H9 (cell line): Measurements from ENCODE around the gene PDZD8. TPM values are rescaled to one million over a fixed set of nuclear protein-coding genes. Genes with fewer than 3 reads are reported as not detected.

Experiments
- DNase-seq: peaks from one replicate; pipeline ENCODE4 v3.0.0-alpha.2; 2017
- H2AFZ ChIP-seq: one replicate; pipeline ENCODE4 v1.6.1; 2013; ENCODE audit warnings: mild to moderate bottlenecking, low read length, control low read depth, moderate library complexity
- H2AK5ac ChIP-seq: 2 replicates; pipeline ENCODE4 v1.6.1; 2013; ENCODE audit warnings: low read length, control low read depth, mixed read lengths; ENCODE audit not compliant: insufficient read length
- H2BK120ac ChIP-seq: one replicate; pipeline ENCODE4 v1.6.1; 2013; ENCODE audit warnings: low read depth, mild to moderate bottlenecking, low read length, control low read depth, inconsistent platforms; ENCODE audit not compliant: poor library complexity, severe bottlenecking
- H2BK12ac ChIP-seq: 2 replicates; pipeline ENCODE4 v1.6.1; 2013; ENCODE audit warnings: low read length, control low read depth, mixed read lengths, low read depth; ENCODE audit not compliant: insufficient read length
- H2BK15ac ChIP-seq: 2 replicates; pipeline ENCODE4 v1.6.1; 2013; ENCODE audit warnings: low read depth, low read length, control low read depth
- H2BK20ac ChIP-seq: one replicate; pipeline ENCODE4 v1.6.1; 2013; ENCODE audit warnings: low read depth, mild to moderate bottlenecking, low read length, control low read depth, inconsistent platforms; ENCODE audit not compliant: poor library complexity, severe bottlenecking
- H2BK5ac ChIP-seq: 2 replicates; pipeline ENCODE4 v1.6.1; 2013; ENCODE audit warnings: low read length, control low read depth, mixed read lengths; ENCODE audit not compliant: insufficient read length
- H3K14ac ChIP-seq: 2 replicates; pipeline ENCODE4 v1.6.1; 2013; ENCODE audit warnings: low read length, control low read depth; ENCODE audit not compliant: insufficient read depth
- H3K18ac ChIP-seq: 2 replicates; pipeline ENCODE4 v1.6.1; 2013; ENCODE audit warnings: low read depth, mild to moderate bottlenecking, mixed read lengths, low read length, control low read depth; ENCODE audit not compliant: insufficient read length
- H3K23ac ChIP-seq: 2 replicates; pipeline ENCODE4 v1.6.1; 2013; ENCODE audit warnings: low read length, control low read depth, mixed read lengths, low read depth; ENCODE audit not compliant: insufficient read length
- H3K23me2 ChIP-seq: 2 replicates; pipeline ENCODE4 v1.6.1; 2013; ENCODE audit warnings: low read depth, mild to moderate bottlenecking, mixed read lengths, low read length, control low read depth; ENCODE audit not compliant: insufficient read length, poor library complexity, severe bottlenecking
- H3K27ac ChIP-seq: 2 replicates; pipeline ENCODE4 v1.5.1; 2013; ENCODE audit warnings: low read length, control low read depth, mixed read lengths, low read depth; ENCODE audit not compliant: insufficient read length
- H3K27me3 ChIP-seq: 2 replicates; pipeline ENCODE4 v1.6.1; 2013; ENCODE audit warnings: low read length, control low read depth, inconsistent platforms; ENCODE audit not compliant: insufficient read depth
- H3K4ac ChIP-seq: 2 replicates; pipeline ENCODE4 v1.6.1; 2013; ENCODE audit warnings: low read depth, mild to moderate bottlenecking, control low read depth, inconsistent platforms, low read length, moderate library complexity
- H3K4me1 ChIP-seq: 2 replicates; pipeline ENCODE4 v1.6.1; 2013; ENCODE audit warnings: low read length, control low read depth, inconsistent platforms; ENCODE audit not compliant: insufficient read depth
- H3K4me2 ChIP-seq: 2 replicates; pipeline ENCODE4 v1.6.1; 2013; ENCODE audit warnings: low read length, control low read depth, mixed read lengths; ENCODE audit not compliant: insufficient read length, insufficient read depth
- H3K56ac ChIP-seq: 2 replicates; pipeline ENCODE4 v1.6.1; 2013; ENCODE audit warnings: low read depth, mild to moderate bottlenecking, mixed read lengths, low read length, control low read depth; ENCODE audit not compliant: insufficient read length
- H3K79me1 ChIP-seq: 2 replicates; pipeline ENCODE4 v1.6.1; 2013; ENCODE audit warnings: low read depth, mild to moderate bottlenecking, moderate library complexity, low read length, control low read depth, inconsistent platforms; ENCODE audit not compliant: insufficient read depth, poor library complexity, severe bottlenecking
- H3K79me2 ChIP-seq: 2 replicates; pipeline ENCODE4 v1.6.1; 2013; ENCODE audit warnings: low read length, control low read depth, inconsistent platforms; ENCODE audit not compliant: insufficient read depth
- H3K9ac ChIP-seq: 2 replicates; pipeline ENCODE4 v1.6.1; 2013; ENCODE audit warnings: low read length, control low read depth, mixed read lengths; ENCODE audit not compliant: insufficient read length; ENCODE audit errors: extremely low read depth
- H3K9me3 ChIP-seq: one replicate; pipeline ENCODE4 v1.6.1; 2013; ENCODE audit warnings: low read depth, low read length, inconsistent platforms; ENCODE audit not compliant: control insufficient read depth
- H3T11ph ChIP-seq: one replicate; pipeline ENCODE4 v1.6.1; 2013; ENCODE audit warnings: mild to moderate bottlenecking, low read length, control low read depth, inconsistent platforms
- H4K20me1 ChIP-seq: one replicate; pipeline ENCODE4 v1.6.1; 2013; ENCODE audit not compliant: control insufficient read depth, insufficient read length, insufficient read depth
- H4K5ac ChIP-seq: 2 replicates; pipeline ENCODE4 v1.6.1; 2013; ENCODE audit warnings: low read depth, mild to moderate bottlenecking, mixed read lengths, low read length, control low read depth; ENCODE audit not compliant: insufficient read length
- H4K8ac ChIP-seq: replicated peaks from 2 replicates; pipeline ENCODE4 v1.6.1; 2013; ENCODE audit warnings: low read length, control low read depth, mixed read lengths, low read depth; ENCODE audit not compliant: insufficient read length
- H4K91ac ChIP-seq: 2 replicates; pipeline ENCODE4 v1.6.1; 2013; ENCODE audit warnings: low read depth, mild to moderate bottlenecking, moderate library complexity, mixed read lengths, low read length, control low read depth; ENCODE audit not compliant: insufficient read length
- H3K27ac Mint-ChIP-seq, 3 experiments: 2 replicates in 2 of 3; 3 replicates in 1 of 3; pipeline ENCODE4 v1.8.0; 2020 to 2021; ENCODE audit warnings: mixed read lengths in 3 of 3, mild to moderate bottlenecking in 1 of 3, moderate library complexity in 1 of 3
- H3K27me3 Mint-ChIP-seq: 2 replicates; pipeline ENCODE4 v1.8.0; 2021; ENCODE audit warnings: low read depth, mild to moderate bottlenecking, moderate library complexity, mixed read lengths
- H3K36me3 Mint-ChIP-seq, 3 experiments: 2 replicates in 2 of 3; 3 replicates in 1 of 3; pipeline ENCODE4 v1.8.0; 2020 to 2021; ENCODE audit warnings: low read depth in 3 of 3, mixed read lengths in 3 of 3; ENCODE audit not compliant: insufficient read depth in 1 of 3
- H3K4me1 Mint-ChIP-seq, 2 experiments: 2 replicates each; pipeline ENCODE4 v1.8.0; 2020; ENCODE audit warnings: mixed read lengths in 2 of 2
- H3K4me3 Mint-ChIP-seq, 2 experiments: 2 replicates in 1 of 2; 3 replicates in 1 of 2; pipeline ENCODE4 v1.8.0; 2020 to 2021; ENCODE audit warnings: mild to moderate bottlenecking in 2 of 2, mixed read lengths in 2 of 2, moderate library complexity in 1 of 2
- H3K9me3 Mint-ChIP-seq, 2 experiments: 2 replicates in 1 of 2; 3 replicates in 1 of 2; pipeline ENCODE4 v1.8.0; 2020; ENCODE audit warnings: mild to moderate bottlenecking in 2 of 2, mixed read lengths in 2 of 2, moderate library complexity in 1 of 2
- CTCF ChIP-seq: fragments of 200-600 bp; sonication (generic); conservative IDR thresholded peaks from 3 replicates; pipeline ENCODE4 v1.8.0; 2021; ENCODE audit warnings: antibody characterized with exemption, mild to moderate bottlenecking
- WGBS: extraction: QIAGEN DNeasy Blood & Tissue Kit; methylation state at CpG from one replicate; pipeline ENCODE4 v1.1.7; 2013; ENCODE audit warnings: missing lambda C conversion rate, low lambda C conversion rate, mixed read lengths; ENCODE audit not compliant: insufficient read length; ENCODE audit errors: extremely low coverage; 5-methylcytosine and 5-hydroxymethylcytosine counted together
- total RNA-seq: library from RNA; stranded (reverse); gene quantifications from 2 replicates; pipeline ENCODE4 v1.2.1, GENCODE V29; 2021

The PDZD8 gene
- total RNA-seq, 1 experiment from 2014 or later = 38.2 TPM

DNA sequence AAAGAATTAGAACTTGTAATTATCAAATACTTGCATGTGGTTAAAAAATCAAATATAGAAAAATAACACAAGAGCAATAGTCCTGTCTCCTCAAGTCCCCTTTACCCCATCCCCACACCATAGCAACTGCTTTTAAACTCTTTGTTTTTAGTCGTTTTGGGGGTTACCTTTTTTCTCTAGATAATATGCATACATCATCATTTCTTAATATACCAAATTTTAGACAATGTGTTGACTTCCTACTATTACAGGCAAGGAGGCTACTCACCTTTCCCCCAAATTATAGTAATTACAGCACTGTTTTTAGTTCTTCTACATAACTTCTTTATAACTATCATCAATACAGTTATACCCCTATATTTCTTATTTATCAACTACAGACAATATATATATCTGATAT is 77.0 kb downstream of the PDZD8 start:
- no peak overlapping the region for H3K27ac ChIP-seq
- Mint-ChIP-seq H3K4me3 (no peak overlapping the region), H3K27me3 (no peaks in the 10 kb centered on the region), H3K27ac (no peak overlapping the region), H3K9me3 (peaks cover 3 to 6% of the 10 kb centered on the region in 2 experiments), H3K36me3 (peaks cover 8 to 11% (median 10%) of the 10 kb centered on the region in 3 experiments; a peak in 6 of 7 replicates), H3K4me1 (peaks cover 0 to 8% of the 10 kb centered on the region in 2 experiments; a peak in 3 of 4 replicates)
- no peak overlapping the region for H4K91ac ChIP-seq
- H4K8ac ChIP-seq = no peak overlapping the region
- H2AK5ac ChIP-seq = no peak overlapping the region
- H3T11ph ChIP-seq = no peak overlapping the region
- no peaks in the 10 kb centered on the region for H3K4me1 ChIP-seq
- no peak overlapping the region for H2AFZ ChIP-seq
- no peaks in the 10 kb centered on the region for H3K27me3 ChIP-seq
- no CpG with 5 or more reads among the region's 1 CpG for WGBS
- H3K79me2 ChIP-seq = 0 out of 2 replicates have a peak, but pooled peaks cover 1% of the 10 kb centered on the region
- TF ChIP-seq CTCF = no peak
- no peak overlapping the region for H3K56ac ChIP-seq
- no peak overlapping the region for H3K23ac ChIP-seq
- no peak overlapping the region for H3K18ac ChIP-seq
- H3K9me3 ChIP-seq = no peaks in the 10 kb centered on the region
- no peak for DNase-seq
- H3K4ac ChIP-seq = no peak overlapping the region
- no peaks in the 10 kb centered on the region for H3K23me2 ChIP-seq
- H2BK120ac ChIP-seq = no peak overlapping the region
- no peak overlapping the region for H3K4me2 ChIP-seq
- H2BK12ac ChIP-seq = no peak overlapping the region
- no peak overlapping the region for H4K5ac ChIP-seq
- no peaks in the 10 kb centered on the region for H4K20me1 ChIP-seq
- H3K9ac ChIP-seq = no peak overlapping the region
- no peak overlapping the region for H2BK5ac ChIP-seq
- H3K79me1 ChIP-seq = no peaks in the 10 kb centered on the region
- no peak overlapping the region for H2BK15ac ChIP-seq
- no peak overlapping the region for H3K14ac ChIP-seq
- no peak overlapping the region for H2BK20ac ChIP-seq
